HG03159 (cell line): ENCODE measurements around the gene DES.
"Not testable (repeated sequence)": the region's sequence is repeated elsewhere in the genome, so short reads cannot be mapped to it uniquely, and the experiment has no call there.

ENCODE experiments used
- ATAC-seq: cut with Tn5 transposase; IDR thresholded peaks from one replicate; pipeline ENCODE4 v1.9.1; 2021; ENCODE audit warnings: mild to moderate bottlenecking, moderate library complexity; ENCODE audit not compliant: unreplicated experiment

The DES gene

GRCh38 chr2:219418155-219419011, at the start of gene DES:
DES (plus strand) TSS chr2:219418377; CDS start chr2:219418463, 86 bp downstream.
- no peak for ATAC-seq

DNA sequence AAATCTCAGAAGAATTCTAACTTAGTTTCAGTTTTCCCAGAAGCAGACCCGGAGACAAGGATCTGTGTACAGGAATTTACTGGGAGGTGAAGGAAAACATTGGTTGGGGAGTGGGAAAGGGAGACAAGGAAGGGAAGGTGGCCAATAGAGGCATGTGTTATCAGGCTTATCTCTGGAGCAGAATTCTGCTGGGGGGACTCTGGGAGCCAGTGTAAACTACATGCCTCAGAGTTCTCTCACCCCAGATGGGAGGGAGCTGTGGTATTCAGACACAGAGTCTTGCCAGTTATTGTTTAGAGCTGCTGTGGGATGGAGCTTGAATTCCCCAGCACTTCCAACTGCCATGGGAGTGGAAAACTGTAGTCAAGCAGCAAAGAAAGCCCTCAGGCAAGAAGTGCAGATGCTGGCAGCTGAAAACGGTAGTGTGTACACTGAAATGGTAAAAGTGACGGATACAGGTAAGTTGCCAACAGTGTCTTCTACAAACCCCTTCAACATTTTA, 49.4 kb upstream of the DES start:
- ATAC-seq: no peak

- ATAC-seq: no peak
These were observed 48.7 kb upstream of the DES start for GRCh38 chr2:219369447-219369861.

DNA sequence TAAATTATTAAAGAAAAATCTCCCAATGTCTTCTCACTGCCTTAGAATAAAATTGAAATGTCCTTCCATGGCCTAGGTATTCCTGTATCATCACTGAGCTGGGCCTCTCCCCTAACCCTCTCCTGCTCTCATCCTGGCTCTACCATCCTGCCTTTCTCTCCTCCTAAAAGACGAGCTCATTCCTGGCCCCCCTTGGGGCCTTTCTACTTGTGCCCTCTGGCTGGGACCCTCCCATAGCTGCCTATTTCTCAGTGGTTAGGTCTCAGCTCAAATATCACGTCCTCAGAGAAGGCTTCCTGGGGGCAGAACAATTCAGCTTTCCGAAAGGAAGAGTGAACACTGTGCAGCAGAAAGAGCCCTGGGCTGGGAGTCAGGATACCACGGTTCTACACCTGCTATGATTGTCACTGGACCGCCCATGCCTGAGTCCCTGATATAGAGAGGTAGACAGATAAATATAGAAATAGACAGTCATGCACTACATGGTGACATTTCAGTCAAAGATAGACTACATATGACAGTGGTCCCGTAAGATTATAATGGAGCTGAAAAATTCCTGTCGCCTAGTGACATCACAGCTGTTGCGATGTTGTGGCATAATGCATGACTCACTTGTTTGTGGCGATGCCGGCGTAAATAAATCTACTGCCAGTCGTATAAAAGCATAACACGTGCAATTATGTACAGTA, 39.9 kb upstream of the DES start:
- no peak for ATAC-seq

DNA sequence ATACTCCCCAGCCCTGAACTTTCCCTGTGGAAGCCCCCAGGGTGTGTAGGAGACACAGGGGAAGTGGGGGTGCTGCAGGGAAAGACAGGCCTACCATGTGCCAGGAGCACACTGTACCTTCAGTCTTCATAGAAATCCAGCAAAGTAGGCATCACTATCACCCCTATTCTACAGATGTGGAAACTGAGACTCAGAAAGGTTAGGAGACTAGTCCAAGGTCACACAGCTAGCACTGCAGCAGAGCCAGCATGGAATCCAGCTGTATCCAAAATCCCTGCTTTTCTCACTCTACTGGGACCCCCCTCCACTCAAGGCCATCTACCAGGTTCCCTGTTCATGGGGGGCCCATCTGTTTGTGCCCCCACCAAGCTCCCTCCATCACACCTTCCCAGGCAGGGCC, 37.3 kb upstream of the DES start:
- no peak for ATAC-seq

GRCh38 chr2:219381448-219381847, 36.7 kb upstream of the DES start:
- no peak for ATAC-seq

GRCh38 chr2:219384083-219384713, 34.0 kb upstream of the DES start:
- no peak for ATAC-seq

GRCh38 chr2:219384859-219385258, 33.3 kb upstream of the DES start:
- no peak for ATAC-seq

- no peak for ATAC-seq
These were observed 32.1 kb upstream of the DES start for GRCh38 chr2:219385958-219386520.

DNA sequence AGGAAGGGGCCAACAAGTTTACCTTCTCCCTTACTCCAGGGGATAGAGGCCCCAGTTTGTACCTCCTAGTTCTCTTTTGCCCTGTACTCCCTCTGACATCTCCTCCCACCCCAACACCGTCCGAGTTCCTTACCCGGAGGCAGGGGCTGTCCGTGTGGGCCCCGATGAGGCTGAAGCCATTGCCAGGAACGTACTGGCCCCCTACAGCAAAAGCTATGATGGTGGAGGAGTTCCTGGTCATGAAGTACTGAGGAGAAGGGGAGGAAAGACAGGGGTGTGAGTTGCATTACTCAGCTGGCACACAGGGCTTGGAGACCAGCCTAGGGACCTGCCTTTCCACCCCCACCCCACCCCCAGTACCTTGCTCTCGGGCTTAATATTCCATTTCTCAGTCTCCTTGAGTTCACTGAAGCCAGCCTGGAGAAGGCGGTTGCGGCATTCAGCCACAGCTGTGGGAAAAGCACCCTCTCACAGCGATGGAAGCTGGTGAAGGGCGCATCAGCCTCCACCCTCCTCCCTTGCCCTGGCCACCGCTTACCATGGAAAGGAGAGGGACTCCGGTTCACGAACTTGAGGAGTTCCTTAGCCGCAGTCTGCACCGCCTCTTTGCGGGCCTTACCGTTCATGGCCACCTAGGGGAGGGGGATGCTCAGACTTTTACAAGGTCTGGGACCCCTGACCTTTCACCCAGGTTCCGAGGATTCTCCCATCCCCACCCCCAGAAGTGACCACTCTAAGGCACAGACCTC, 31.5 kb upstream of the DES start:
- no peak for ATAC-seq

- ATAC-seq: peak; percentile 52
These were observed 30.7 kb upstream of the DES start, which contains the start of gene DNPEP for GRCh38 chr2:219387306-219388120. DNPEP (minus strand) TSS chr2:219387912; CDS start chr2:219387794, 118 bp downstream.

- ATAC-seq: peak; percentile 83
These were observed 29.9 kb upstream of the DES start for GRCh38 chr2:219388121-219388906.

- no peak for ATAC-seq
These were observed 29.3 kb upstream of the DES start for GRCh38 chr2:219388907-219389156.

DNA sequence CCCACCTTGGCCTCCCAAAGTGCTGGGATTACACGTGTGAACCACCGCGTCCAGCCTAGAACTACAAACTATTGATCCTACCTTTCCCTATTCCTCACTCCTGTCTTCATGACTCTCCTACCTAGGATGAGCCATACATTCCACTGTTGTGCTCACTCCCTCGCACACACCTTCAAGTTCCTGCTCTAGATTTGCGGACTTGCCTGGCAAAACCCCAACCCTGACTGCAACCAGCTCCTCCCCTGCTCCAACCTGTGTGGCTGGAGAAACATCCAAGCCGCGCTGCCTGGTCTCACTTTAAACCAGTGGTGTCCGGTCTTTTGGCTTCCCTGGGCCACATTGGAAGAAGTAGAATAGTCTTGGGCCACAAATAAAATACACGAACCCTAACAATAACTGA, 25.4 kb upstream of the DES start:
- ATAC-seq: no peak

GRCh38 chr2:219395056-219395455, 23.1 kb upstream of the DES start:
- not testable (repeated sequence) for ATAC-seq

GRCh38 chr2:219395609-219396008, 22.6 kb upstream of the DES start:
- no peak for ATAC-seq

DNA sequence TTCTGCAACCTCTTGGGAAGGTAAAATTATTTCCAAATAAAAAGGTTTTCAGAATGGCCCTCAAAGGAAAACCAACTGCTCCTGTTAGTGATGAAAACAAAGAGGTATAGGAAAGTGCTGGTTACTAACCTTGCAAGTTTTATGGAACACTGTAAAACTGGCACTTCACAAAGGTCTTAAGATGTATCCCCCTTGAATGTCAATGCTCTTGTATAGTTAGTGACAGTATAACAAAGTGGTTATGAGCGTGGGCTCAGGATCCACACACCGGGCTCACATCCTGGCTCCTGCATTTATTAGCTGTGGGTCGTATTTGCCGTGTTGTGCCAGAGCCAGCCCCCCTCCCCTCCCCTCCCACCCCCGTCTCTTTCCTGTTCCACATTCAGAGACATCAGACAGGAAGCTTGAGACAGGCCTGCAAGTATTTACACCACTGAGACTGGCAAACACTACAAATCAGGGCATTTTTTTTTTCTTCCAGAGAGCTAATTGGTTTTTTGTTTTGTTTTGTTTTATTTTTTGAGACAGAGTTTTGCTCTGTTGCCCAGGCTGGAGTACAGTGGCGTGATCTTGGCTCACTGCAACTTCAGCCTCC, 21.2 kb upstream of the DES start:
- no peak for ATAC-seq

DNA sequence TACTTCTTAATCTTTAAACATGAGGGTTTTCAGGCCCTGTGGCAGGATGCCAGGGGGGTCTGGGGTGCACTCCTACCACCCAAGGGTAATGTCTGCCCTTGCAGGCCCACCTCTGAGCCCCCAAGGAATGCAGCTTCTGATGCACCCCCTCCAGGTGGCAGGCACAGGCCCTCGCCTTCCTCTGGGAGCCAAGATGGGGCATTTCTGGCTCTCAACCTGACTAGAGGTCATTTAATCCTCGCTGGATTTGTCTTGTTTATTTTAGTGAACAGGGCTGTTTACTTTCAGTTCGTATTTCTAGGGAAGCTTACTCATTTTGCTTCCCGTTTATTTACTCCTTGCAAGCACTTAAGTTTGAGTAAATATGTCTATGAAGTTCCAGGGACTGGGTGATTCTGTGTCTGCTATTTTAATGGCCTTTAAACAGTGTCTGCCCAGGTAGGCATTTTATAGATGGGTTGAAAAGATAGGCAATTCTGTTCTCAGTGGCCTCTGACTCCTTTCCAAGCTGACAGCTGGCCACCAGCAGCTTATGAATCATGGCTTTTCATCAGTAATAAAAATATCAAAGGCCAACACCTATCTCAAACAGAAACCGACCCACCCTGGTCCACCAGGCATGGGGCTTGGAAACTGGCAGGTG, 19.3 kb upstream of the DES start:
- ATAC-seq: no peak
